LoVo (cell line): ENCODE measurements around the gene IRAG1.
A peak's percentile ranks its signal among the peaks of the same experiment; 100 is the strongest.

Experiments
- DNase-seq: peaks from one replicate; pipeline ENCODE4 v3.0.0-alpha.2; 2016; ENCODE audit warnings: low spot score

IRAG1 gene, protein sequence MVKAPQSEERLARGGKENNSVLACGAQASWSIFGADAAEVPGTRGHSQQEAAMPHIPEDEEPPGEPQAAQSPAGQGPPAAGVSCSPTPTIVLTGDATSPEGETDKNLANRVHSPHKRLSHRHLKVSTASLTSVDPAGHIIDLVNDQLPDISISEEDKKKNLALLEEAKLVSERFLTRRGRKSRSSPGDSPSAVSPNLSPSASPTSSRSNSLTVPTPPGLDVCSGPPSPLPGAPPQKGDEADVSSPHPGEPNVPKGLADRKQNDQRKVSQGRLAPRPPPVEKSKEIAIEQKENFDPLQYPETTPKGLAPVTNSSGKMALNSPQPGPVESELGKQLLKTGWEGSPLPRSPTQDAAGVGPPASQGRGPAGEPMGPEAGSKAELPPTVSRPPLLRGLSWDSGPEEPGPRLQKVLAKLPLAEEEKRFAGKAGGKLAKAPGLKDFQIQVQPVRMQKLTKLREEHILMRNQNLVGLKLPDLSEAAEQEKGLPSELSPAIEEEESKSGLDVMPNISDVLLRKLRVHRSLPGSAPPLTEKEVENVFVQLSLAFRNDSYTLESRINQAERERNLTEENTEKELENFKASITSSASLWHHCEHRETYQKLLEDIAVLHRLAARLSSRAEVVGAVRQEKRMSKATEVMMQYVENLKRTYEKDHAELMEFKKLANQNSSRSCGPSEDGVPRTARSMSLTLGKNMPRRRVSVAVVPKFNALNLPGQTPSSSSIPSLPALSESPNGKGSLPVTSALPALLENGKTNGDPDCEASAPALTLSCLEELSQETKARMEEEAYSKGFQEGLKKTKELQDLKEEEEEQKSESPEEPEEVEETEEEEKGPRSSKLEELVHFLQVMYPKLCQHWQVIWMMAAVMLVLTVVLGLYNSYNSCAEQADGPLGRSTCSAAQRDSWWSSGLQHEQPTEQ

DNA sequence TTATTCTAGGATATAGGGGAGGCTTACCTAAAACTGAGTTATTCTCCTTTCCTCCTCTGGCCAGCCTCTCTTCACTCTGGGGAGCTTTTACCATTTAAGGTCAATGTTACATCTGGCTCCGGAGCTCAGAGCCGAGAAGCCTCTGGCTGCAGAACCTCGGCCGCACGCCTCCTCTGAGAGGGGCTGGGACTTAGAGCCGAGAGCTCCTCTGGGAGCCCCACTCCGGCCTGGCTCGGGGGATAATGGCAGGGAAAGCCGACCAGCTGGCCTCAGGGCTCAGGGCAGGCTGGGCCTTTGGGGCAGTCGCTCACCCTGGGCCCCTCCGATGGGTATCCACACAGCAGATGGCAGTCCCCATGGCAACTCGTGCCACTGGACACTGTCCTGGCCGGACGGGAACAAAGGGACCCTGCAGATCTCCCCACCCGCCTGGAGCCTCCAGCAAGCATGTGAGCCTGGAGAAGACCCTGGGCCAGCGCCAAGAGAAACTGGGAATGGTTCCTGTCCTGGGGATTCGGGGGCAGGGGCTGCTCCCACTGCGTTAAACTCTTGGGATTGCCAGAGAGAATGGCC lies at the start of gene IRAG1:
IRAG1 (minus strand) TSS at position 247 of the 573 bp plus-strand sequence; CDS start at position 94, 153 bp downstream.
- no peak for DNase-seq

DNA sequence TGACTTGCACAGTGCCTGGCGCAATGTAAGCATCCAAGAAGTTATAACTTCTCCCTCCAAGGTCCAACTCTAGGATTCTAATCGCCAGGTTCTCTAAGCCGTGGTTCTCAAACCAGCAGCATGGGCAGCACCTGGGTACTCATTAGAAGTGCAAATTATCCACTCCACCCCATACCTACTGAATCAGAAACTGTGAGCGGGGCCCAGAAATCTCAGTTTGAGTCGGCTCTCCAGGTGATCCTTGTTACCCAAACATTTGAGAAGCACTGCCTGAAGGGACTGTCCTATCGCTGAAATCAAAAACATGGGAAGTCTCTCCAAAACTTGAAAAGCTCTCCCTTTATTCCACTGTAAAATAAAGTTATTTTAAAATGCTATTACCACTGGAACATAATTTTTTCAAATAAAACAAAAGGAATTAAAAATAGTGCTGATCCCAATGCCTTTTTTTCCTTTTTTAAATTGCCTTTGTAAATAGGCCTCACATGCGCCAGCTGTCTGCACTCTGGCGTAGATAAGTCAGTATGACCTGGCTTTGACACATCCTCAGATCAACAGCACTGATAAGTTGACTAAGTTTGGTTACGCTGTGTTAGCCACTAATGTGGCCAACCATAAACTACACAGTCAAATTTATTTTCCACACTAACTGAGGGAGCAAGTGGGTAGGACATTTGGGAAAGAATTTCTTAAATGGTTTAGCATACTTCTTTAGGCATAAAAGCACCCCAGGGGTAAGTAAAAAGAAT lies 49.1 kb upstream of the IRAG1 start:
- DNase-seq, result no peak

DNA sequence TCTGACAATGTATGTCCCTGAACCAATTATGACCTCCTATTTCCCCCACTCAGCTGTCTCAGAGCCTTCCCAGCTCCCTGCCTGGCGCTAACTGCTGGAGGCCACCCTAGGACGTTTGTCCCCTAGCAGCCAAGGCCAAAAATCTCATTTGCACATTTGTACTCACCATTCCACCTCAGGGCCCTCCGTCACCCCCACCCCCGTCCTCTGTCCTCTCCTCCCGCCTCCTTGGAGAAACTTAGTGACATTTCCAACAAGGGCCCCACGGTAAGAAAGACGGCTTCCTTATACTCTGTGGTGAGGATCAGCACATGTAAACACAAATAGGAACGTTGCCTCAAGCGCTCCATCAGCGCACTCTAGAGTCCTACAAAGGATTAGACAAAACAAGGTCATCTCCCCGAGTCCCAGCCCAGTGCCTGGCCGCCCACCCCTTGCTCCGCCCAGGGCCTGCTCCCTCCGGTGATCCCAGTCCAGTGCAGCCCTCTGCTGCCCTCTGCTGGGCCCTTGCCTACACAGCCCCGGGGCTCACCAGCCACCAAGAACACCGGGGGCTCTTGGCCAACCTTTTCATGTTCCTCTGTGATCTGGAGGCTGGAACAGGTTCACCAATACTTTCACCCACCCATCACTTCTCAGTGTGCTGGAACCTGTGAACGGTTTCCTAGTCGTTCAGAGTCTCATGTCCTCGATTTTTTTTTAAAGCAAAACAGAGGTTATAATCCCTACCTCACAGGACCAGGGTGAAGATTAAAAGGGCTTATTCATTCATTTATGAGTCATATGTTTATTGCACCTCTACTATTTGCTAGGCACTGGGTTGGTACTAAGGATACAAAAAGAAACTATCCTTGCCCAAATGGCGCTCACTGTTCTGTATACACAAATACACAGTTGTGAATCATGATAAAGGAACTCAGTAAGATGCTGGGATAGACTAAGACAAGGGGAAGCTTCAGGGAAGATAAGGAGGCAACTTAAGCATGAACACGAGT lies 42.2 kb upstream of the IRAG1 start:
- DNase-seq, result peak; percentile 95

DNA sequence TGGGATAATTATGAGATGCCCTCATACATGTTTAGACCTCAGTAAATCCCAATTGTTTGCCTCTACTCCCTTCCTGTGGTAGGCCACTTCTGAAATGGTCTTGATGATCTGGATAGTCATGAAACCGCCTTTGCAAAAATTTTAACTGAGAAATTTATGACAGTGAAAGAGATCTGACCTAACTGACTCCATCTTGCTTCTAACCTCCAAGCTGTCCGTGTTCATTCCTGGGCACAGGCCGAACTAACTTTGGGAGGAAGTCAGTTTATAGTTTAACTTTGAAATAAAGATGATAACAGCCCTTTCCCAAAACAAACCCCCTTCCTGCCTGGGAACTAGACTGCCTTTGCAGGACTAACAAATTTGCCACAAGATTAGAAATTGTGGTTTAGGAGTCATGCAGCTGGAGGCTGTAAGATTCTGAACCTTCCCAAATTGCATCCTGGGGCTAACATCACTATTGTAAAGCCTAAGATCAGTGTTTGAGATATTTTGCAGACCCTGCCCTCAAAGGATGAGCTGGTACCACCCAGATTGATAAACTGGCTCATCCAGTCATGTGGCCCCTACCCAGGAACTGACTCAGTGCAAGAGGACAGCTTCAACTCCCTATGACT lies 37.6 kb upstream of the IRAG1 start:
- DNase-seq, result no peak

DNA sequence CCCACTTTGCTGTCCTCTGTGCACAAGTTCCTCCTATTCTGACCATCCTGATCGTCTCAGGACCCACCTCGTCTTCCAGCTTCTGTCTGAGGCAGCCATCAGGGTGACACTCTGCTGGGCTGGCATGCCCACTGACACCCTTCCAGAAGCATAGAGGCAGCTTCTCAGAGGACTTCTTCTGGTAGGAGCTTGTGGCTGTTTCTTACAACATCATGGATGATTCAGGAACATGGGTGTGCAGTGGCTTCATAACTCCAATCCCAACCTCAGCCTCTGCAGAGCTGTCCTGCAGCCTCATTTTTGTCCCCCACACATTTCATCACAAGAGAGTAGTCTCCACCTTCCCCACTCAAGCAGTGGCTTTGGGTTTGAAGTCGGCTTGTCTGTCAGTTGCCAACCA lies 36.6 kb upstream of the IRAG1 start:
- no peak for DNase-seq

DNA sequence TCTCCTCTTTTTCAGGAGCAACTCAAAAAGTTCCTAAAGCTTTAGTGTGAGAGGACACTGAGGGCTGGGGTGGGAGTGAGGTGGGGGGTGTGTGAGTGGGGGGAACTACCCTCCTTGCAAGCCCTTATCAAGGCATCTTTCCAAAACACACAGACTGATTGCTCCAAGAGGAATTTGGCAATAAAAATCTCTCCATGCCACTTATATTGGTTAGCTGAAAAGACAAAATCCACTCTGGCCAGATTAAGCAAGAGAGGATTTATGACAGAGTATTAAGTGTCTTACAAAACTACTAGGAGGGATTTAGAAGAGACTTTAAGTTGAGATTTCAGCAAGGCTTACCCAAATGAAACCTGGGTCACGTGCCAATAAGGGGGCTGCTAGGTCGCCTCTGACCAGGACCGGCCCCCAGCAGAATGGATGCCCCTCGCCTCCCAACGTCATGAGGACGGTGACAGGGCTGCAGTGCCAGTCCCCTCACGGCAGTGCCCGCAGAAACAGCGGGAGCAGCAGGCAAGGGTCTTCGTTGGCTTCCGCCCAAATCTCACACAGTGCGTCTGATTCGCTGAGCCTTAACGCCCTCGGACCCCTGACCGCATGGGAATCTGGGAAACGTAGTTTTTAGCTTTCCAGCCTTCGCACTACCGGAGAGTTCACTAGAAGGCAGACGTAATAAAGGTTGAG lies 35.4 kb upstream of the IRAG1 start:
- DNase-seq, result no peak

DNA sequence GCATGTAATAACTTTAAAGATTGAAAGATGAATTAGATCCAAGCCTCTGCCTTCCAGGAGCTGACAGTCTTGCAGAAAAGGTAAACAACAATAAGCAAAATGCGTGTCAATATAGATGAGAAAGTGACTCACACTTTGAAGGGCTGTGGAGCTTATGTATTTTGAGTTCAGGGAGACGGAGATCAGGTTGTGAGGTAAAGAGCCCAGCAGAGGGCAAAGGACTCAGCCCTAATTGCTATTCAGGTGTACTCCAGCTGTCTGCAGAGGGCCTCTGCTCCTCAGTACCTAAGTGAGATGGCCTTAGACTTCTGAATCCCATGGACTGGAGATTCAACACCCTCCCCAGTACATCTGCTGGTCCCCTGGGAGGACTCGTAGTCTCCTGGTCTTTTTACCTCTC lies 34.6 kb upstream of the IRAG1 start:
- DNase-seq, result no peak

DNA sequence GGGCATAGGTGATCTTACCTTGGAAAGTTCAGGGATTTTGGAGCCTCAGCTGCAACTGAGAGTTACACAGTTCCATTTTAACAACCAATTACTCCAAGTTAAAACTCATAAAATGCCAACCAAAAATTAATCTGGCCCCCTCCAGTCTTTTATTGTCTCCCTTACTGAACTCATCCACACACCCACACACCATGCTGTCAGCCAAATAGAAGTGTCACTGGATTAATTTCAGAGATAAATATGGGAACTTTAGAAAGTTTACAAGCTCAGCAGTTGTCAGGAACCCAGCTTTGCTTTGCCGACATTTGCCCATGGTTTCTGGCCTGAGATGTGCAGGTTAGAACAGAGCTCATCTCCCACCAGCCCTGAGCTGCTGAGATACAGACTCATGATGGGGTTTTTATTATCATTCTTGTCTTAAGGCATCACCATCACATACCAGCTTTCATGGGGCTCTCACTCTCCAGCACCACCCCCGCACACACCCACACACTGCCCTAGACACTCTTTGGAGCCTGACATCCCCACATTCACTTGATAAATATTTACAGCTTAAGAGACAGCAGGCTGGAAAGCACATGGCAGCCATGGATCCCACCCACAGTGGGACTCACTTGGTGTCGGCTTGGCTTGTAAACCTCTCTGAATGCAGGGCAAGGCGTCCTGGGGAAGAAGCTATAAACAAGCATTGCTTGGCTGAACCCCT lies 33.7 kb upstream of the IRAG1 start:
- DNase-seq, result peak; percentile 16

DNA sequence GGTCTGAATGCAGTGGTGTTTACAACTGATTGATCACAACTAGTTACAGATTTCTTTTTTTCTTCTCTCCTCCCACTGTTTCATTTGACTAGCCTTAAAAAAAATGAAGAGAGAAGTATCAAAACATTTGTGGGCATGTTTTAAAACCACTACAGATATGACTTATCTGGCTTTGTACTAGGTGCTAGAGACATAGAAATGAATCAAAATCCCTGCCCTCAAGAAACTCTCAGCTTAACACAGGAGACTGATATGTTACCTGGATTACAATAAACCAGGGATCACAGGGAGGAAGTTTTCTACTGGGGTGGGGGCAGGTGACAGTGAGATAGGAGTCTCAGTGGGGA lies 32.3 kb upstream of the IRAG1 start:
- DNase-seq, result no peak

DNA sequence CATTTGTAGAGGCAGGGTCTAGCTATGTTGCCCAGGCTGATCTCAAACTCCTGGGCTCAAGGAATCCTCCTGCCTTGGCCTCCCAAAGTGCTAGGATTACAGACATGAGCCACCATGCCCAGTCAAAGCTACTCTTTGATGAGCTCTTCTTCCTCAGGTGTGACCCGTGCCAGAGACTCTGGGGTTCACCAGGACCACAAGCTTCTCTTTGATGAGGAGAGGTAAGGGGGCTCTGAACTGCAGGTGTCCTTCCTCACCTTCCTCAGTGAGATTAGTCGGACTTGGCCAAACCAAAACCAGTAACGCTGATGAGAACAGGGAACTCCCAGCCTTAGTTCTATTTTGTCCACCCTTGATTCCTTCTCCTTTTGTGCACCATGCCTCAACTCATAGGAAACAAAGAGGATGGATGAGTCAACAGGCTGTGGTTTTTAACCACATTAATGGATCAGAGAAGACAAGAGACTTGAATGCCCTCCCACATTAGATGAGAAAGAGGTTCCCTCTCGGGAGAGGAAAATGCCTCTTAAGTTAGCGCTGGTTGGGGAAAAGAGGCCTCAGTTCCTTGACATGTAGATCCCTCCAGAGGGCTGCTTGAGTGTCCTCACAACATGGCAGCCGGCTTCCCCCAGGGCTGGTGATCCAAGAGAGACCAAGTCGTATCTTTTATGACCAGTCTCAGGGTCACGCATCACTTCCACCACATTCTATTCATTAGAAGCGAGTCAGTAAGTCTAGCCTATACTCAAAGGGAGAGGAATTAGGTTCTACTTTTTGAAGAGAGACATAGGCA lies 31.8 kb upstream of the IRAG1 start:
- peak; percentile 24 for DNase-seq

DNA sequence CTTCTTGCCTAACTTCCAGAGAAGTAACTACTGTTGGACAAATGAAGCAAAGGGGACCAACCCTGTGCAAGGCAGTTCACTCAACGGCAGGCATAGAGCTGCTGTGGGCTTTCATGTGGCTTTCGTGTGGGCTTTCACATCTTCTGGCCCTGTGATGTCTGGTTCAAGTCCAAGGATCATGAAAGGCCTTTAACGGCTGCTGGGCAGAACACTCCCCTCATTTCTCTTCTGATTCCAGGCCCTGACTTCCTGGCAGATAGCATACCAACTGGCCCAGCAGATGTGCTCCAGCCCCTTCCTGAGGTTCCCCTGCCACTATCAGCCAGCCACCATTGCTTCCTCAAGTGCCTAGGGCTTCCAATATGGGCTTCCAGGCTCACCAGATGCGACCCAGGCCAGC lies 28.8 kb upstream of the IRAG1 start:
- DNase-seq, result no peak

DNA sequence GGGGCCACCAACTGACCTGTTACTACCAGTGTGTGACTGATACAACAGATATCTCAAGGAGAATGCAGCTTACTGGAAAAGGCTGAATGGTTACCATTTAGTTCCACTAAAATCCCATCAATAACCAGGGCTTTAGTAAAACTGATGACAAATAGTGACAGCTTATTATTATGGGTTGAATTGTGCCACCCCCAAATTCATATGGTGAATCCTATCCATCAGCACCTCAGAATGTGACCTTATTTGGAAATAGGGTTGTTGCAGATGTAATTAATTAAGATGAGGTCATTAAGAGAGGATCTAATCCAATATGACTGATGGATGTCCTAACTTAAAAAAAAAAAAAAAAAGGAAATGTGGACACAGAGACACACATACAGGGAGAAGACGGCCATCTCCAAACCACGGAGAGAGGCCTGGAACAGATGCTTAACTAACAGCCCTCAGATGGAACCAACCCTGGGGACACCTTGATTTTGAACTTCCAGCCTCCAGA lies 27.4 kb upstream of the IRAG1 start:
- DNase-seq, result no peak

DNA sequence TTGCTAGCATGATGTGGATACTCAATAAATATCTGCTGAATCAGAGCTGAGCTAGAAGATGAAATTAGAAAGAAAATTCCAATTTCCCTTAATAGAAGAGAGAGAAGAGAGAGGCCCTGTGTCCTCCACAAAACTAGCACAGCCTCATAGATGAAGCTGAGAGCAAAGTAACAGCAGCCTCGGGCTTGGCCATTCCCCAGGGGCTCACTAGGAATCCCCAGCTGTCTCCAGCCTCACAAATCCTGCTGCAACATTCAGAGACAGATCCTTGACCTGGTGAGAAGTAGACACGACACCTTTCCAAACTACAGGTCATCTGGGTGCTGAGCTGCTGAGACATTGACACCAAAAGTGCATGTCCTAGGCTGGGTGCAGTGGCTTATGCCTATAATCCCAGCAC lies 26.1 kb upstream of the IRAG1 start:
- no peak for DNase-seq

DNA sequence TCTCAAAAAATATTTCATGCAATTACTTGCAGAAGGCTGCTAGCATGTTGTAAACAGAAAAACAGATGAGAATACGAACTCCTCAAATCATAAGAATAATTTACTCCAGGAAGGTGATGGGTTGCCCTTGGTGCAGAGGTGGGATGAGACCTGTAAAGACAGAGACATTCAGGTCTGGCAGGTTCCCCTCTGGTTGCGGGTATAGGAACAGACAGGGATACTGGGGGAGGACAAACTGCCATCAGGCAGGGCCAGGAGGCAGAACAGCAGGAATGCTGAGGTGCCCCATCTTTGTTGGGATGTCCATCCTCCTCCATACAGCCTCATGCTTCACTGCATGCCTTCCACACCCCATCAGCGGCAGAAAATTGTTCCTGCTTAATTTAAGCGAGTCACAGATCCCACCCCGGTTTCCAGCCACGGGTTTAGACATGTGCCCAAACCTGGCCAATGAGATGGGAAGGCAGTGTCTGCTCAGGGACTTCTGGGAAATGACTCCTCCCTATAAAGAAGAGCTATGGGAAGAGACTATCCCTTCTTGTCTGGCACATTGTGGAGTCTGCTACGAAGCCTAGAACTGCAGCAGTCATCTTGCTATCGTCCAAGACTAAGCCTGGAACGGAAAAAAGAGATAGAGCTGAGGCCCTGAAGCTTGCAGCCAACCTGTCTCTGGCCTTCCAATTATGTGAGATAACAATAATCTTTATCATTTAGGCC lies 23.1 kb upstream of the IRAG1 start:
- DNase-seq, result no peak

DNA sequence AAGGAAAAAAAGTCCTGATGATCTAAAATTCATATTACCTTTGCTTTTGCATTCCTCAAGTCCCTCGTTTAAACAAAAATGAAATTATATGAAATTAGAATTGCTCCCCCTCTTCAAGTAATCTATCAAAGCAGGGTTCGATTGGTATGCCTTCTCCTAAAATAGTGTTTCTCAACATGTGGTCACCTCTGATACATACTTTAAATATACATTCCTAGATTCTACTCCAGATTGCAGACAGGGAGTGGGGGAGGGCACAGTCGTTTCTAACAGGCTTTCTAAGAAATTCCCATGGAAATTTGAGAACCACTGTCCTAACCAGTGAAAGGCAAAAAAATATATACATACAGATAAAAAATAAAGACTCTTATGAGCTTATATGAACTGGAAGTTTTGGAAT lies 22.6 kb upstream of the IRAG1 start:
- DNase-seq, result no peak

DNA sequence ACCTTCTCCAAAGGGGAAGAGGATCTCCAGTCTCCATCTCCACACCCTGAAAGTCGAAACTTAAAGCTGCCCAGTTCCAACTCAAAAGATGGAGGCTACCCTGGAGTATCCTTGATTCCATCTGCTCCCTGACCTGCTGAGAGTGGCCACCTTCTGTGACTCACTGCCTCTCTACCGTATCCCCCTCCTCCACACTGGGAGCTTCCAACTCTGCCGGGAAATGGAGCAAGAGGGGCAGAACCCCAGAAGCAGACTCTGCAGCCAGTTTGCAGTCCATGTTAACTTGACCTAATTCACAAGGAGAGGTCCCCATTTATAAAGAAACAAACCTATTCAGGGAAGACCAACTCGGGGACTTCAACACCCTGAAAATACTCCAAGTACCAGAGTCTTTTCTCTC lies 22.0 kb upstream of the IRAG1 start:
- DNase-seq, result no peak

DNA sequence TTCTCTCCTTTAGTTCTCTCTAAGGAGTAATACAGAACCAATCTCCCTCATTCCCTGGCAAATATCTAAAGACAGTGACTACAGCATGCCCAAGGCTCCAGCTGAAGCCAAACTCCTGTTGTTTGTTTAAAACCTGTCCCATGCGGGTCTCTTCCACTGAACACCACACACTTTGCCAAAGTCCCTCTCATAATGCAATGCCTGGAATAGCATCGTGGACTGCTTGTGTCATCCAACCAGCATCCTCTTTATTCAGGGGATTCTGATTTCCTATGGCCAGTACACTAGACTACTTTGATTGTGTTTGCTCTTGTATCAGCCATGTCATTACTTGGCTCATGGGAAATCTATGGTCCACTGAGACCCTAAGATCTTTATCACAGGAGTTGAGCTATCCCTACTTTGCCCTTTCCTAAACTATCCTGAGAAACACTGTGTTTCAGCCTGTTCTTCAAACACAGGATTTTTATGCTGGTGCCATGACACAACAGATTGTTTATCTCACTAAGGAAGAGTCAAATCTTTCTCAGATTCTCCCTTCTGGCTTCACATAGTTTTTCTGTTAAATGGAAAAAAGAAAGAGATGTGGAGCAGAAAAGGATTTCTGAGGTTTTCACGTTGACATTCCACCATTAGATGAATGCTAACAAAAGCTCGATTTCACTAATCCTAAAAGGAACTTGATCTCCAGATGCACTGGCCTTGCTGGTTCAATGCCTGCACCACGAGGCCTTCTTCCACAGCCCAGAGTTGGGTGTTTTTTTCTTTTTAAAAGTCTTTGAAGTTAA lies 15.9 kb upstream of the IRAG1 start:
- DNase-seq, result no peak
